SH-SY5Y (cell line): ENCODE data around the gene COL25A1.

Source experiments
- GATA2 ChIP-seq: IDR thresholded peaks from 2 replicates; pipeline ENCODE4 v1.6.1; 2011; ENCODE audit warnings: mild to moderate bottlenecking, low read depth, low read length
- GATA3 ChIP-seq: IDR thresholded peaks from 2 replicates; pipeline ENCODE4 v1.6.1; 2011; ENCODE audit warnings: low read depth, mild to moderate bottlenecking, low read length, moderate library complexity

DNA sequence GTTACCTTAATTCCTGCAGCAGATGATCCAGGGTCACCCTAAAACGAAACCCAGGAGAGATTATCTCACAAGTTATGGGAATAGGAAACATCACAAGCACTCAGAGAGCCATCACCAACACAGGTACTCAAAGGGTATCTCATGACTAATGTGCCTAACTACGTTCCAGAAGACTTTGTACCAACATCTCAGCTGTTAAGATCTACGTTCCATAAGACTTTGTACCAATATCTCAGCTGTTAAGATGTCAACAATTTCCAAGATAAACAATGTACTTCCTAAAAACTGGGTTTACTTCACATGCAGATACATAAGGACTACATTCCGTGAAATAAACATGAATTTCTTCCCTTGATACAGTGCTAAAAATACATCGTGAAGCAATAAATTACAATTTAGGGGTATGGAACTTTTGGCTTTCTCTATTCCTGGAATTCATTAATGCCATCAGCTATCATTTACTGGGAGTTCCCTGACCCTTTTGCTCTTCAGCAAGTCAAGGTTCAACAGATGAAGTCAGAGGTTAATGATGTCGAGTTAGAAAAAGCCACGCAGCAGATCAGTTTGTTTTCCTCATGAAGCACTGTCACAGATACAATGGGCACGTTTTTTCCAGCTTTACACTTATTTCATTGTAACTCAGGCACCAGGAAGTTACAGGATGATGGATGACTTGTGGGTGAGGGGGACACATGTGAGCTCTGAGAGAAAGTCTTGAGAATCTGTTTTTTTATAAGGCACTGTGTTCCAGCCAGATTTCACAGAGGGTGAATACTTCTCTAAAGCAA lies 412.6 kb downstream of the COL25A1 start:
- TF ChIP-seq GATA2: no peak
- no peak for TF ChIP-seq GATA3
